Measurements from ENCODE around the gene TMEM89. TPM values are rescaled to one million over a fixed set of nuclear protein-coding genes. Genes with fewer than 3 reads are reported as not detected.

TMEM89 gene
- total and polyA plus RNA-seq, 8 donors: not detected

DNA sequence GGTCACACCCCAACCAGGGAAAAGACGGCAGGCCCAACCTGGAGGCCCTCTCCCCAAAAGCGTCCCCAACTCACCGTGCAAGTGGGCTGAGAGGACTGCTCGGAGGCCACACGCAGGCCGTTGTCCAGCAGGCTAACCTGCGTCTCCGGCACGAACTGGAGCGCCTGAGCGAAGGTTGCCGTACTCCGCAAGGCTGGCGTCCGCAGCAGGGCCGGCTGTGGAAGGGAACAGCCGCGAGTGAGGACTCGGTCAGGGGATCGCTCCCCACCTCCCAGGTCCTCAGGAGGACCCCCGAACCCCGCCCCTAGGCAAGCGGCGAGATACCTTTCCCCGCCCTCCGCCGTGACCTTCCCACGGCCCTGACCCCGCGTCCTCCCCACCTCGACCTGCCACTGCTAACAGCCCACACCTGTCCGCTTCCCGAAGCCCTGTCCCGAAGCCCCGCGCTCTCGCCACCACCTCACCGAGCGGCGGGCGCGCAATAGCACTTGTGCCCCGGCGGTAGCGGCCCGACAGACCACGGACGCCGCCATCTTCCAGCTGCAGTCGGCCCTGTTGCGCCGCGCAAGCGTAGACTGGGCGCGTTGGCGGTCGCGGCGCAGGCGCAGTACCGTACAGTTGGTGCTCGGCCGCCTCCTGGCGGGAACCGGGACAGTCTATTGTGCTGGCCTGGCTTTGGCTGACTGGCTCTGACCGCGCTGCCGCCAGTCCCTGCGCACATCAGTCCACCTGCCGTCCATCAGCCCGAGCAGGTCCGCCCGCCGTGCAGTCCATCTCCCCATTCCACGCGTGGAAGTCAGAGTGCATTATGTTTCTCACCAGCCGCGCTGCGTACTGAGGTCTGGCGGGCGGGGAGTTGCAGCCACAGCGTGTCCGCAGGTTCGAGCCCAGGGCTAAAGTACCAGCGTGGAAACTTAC is 12.2 kb downstream of the TMEM89 start, which contains the start of gene UQCRC1:
UQCRC1 (minus strand) TSS at position 559 of the 918 bp plus-strand sequence; CDS start at position 533, 26 bp downstream.
- 1% methylated on average over 74 to 86 of the region's 86 CpGs for WGBS, 2 donors
- Histone ChIP-seq H3K4me1 (peaks cover 8% of the 10 kb centered on the region in 3 donors), H3K27me3 (no peaks in the 10 kb centered on the region), H3K9me3 (no peaks in the 10 kb centered on the region), H3K4me3 (peak within 1 kb of the TSS; percentile 64 to 94 (median 84)), H3K36me3 (peaks cover 5 to 16% (median 6%) of the 10 kb centered on the region in 3 donors), H3K27ac (peak within 1 kb of the TSS; percentile 66 to 77 (median 70))
- intact Hi-C loops (cut with DNase I): no loop called here
- DNase-seq: peak; percentile 87 to 98 (median 94)
- ATAC-seq: peak; percentile 99 to 100 (median 100)
- peak; percentile 55 to 77 (median 70) for TF ChIP-seq CTCF (IDR thresholded peaks at IDR 0.05)
- no peak for FAIRE-seq

GRCh38 chr3:48607519-48607918 is 14.1 kb downstream of the TMEM89 start:
- DNase-seq: no peak
- intact Hi-C loops (cut with DNase I): no loop called here
- no peak for TF ChIP-seq CTCF (IDR thresholded peaks at IDR 0.05)
- Histone ChIP-seq H3K27ac (no peak overlapping the region), H3K9me3 (no peaks in the 10 kb centered on the region), H3K4me1 (peaks cover 8% of the 10 kb centered on the region in 3 donors), H3K36me3 (peaks cover 6 to 32% (median 21%) of the 10 kb centered on the region in 3 donors), H3K4me3 (no peak overlapping the region), H3K27me3 (no peaks in the 10 kb centered on the region)
- no peak for FAIRE-seq
- no peak for ATAC-seq
- 95 to 96% methylated on average over 5 of the region's 5 CpGs for WGBS, 2 donors

DNA sequence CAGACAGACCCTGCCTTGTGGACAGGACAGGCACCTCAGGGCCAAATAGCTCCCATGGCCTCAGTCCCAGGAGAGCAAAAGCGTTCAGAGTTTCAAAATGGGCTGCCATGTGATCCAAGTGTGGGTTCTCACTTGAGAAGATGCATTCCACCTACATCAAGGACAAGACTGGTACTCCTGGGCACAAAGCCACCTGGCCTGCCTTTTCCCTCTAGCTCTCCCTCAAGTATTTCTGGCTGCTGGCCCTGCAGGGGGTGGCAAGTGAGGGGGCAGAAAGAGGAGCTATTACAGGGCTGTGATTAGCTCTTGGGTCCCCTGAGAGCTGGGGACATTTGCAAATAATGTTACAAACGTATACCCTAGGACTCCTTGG is 20.0 kb downstream of the TMEM89 start:
- Histone ChIP-seq H3K4me3 (no peak overlapping the region), H3K9me3 (no peaks in the 10 kb centered on the region), H3K36me3 (peaks cover 9 to 66% (median 44%) of the 10 kb centered on the region in 3 donors), H3K27me3 (no peaks in the 10 kb centered on the region), H3K27ac (no peak overlapping the region), H3K4me1 (no peaks in the 10 kb centered on the region)
- TF ChIP-seq CTCF (IDR thresholded peaks at IDR 0.05): no peak
- DNase-seq: no peak
- ATAC-seq: no peak
- intact Hi-C loops (cut with DNase I): no loop called here
- WGBS, 2 donors: 65 to 93% methylated on average over 2 of the region's 2 CpGs
- FAIRE-seq: no peak

- H3K36me3 ChIP-seq: peaks cover 9 to 66% (median 44%) of the 10 kb centered on the region in 3 donors
- no peak for TF ChIP-seq CTCF (IDR thresholded peaks at IDR 0.05)
- ATAC-seq (no peak), DNase-seq (peak in 1 of 6 donors; percentile 52), FAIRE-seq (no peak)
- no peaks in the 10 kb centered on the region for H3K27me3 ChIP-seq
- H3K27ac ChIP-seq: no peak overlapping the region
- no peak overlapping the region for H3K4me3 ChIP-seq
- intact Hi-C loops (cut with DNase I): no loop called here
- no peaks in the 10 kb centered on the region for H3K4me1 ChIP-seq
- no peaks in the 10 kb centered on the region for H3K9me3 ChIP-seq
- 93 to 94% methylated on average over 19 of the region's 19 CpGs for WGBS, 2 donors
Observed at GRCh38 chr3:48600711-48601621, 20.6 kb downstream of the TMEM89 start.
